NOMO-1 treated with DMSO at 0.1 percent for 48 hours (cell line): ENCODE results near the gene SLC9A4.

ENCODE experiments used
- DNase-seq: peaks from one replicate; lab custom pipeline; 2025; ENCODE audit not compliant: unreplicated experiment; lab: John Stamatoyannopoulos, UW

SLC9A4 gene

GRCh38 chr2:102473020-102473419 lies at the start of gene SLC9A4:
SLC9A4 (plus strand) TSS chr2:102473226; CDS start chr2:102473760, 534 bp downstream.
- DNase-seq, result peak; percentile 39

GRCh38 chr2:102423368-102423767 lies 49.7 kb upstream of the SLC9A4 start:
- no peak for DNase-seq

GRCh38 chr2:102424754-102425153 lies 48.3 kb upstream of the SLC9A4 start:
- peak; percentile 92 for DNase-seq

- DNase-seq, result peak; percentile 20
Measured at GRCh38 chr2:102425441-102426132, 47.4 kb upstream of the SLC9A4 start.

GRCh38 chr2:102427249-102427648 lies 45.8 kb upstream of the SLC9A4 start:
- DNase-seq, result no peak

- no peak for DNase-seq
Measured at GRCh38 chr2:102428573-102428972, 44.5 kb upstream of the SLC9A4 start.

- DNase-seq, result no peak
Measured at GRCh38 chr2:102432386-102432785, 40.6 kb upstream of the SLC9A4 start.

GRCh38 chr2:102433973-102434654 lies 38.9 kb upstream of the SLC9A4 start:
- DNase-seq, result no peak

- no peak for DNase-seq
Measured at GRCh38 chr2:102434655-102435381, 38.2 kb upstream of the SLC9A4 start.

GRCh38 chr2:102435741-102436140 lies 37.3 kb upstream of the SLC9A4 start:
- no peak for DNase-seq

- DNase-seq, result peak; percentile 2
Measured at GRCh38 chr2:102436323-102436722, 36.7 kb upstream of the SLC9A4 start.

GRCh38 chr2:102437122-102437521 lies 35.9 kb upstream of the SLC9A4 start:
- no peak for DNase-seq

GRCh38 chr2:102438111-102438510 lies 34.9 kb upstream of the SLC9A4 start:
- no peak for DNase-seq

GRCh38 chr2:102438578-102438977 lies 34.4 kb upstream of the SLC9A4 start:
- DNase-seq, result peak; percentile 12

GRCh38 chr2:102439065-102439695 lies 33.8 kb upstream of the SLC9A4 start:
- no peak for DNase-seq

- peak; percentile 29 for DNase-seq
Measured at GRCh38 chr2:102442967-102443828, 29.8 kb upstream of the SLC9A4 start.

- DNase-seq, result no peak
Measured at GRCh38 chr2:102444233-102444632, 28.8 kb upstream of the SLC9A4 start.

- no peak for DNase-seq
Measured at GRCh38 chr2:102446936-102447335, 26.1 kb upstream of the SLC9A4 start.

- peak; percentile 50 for DNase-seq
Measured at GRCh38 chr2:102449370-102449974, 23.6 kb upstream of the SLC9A4 start.

GRCh38 chr2:102451968-102452367 lies 21.1 kb upstream of the SLC9A4 start:
- no peak for DNase-seq
